Naive B cell (primary cell): Measurements from ENCODE around the gene CUL9. TPM values are rescaled to one million over a fixed set of nuclear protein-coding genes. Genes with fewer than 3 reads are reported as not detected.
"Not testable (repeated sequence)": the region's sequence is repeated elsewhere in the genome, so short reads cannot be mapped to it uniquely, and the experiment has no call there.

Experiments used
- ATAC-seq, 2 donors: fragments of 150-1000 bp; cut with Tn5 transposase; 2 replicates each; pipeline ENCODE4 v1.10.0; 2021; ENCODE audit warnings: low read depth in 2 of 2, mild to moderate bottlenecking in 2 of 2, moderate library complexity in 2 of 2
- DNase-seq: peaks from one replicate; pipeline ENCODE4 v3.0.0; 2022
- H3K27ac Mint-ChIP-seq, 6 donors: one replicate each; pipeline ENCODE4 v1.8.0; 2020 to 2022; ENCODE audit warnings: mild to moderate bottlenecking in 6 of 6, mixed read lengths in 6 of 6, moderate library complexity in 5 of 6, inconsistent platforms in 2 of 6
- H3K27me3 Mint-ChIP-seq, 3 donors: one replicate each; pipeline ENCODE4 v1.8.0; 2021 to 2022; ENCODE audit warnings: mixed read lengths in 3 of 3, mild to moderate bottlenecking in 1 of 3
- H3K36me3 Mint-ChIP-seq, 2 donors: one replicate each; pipeline ENCODE4 v1.8.0; 2020 to 2022; ENCODE audit warnings: mixed read lengths in 2 of 2, inconsistent platforms in 1 of 2, mild to moderate bottlenecking in 1 of 2
- H3K4me1 Mint-ChIP-seq, 3 donors: one replicate each; pipeline ENCODE4 v1.8.0; 2020 to 2022; ENCODE audit warnings: mixed read lengths in 3 of 3, inconsistent platforms in 1 of 3, mild to moderate bottlenecking in 1 of 3, moderate library complexity in 1 of 3
- H3K4me3 Mint-ChIP-seq, 8 donors: one replicate each; pipeline ENCODE4 v1.8.0; 2020 to 2022; ENCODE audit warnings: mild to moderate bottlenecking in 8 of 8, mixed read lengths in 8 of 8, moderate library complexity in 8 of 8, inconsistent platforms in 2 of 8
- H3K9me3 Mint-ChIP-seq, 7 donors: one replicate each; pipeline ENCODE4 v1.8.0; 2020 to 2022; ENCODE audit warnings: mixed read lengths in 7 of 7, mild to moderate bottlenecking in 5 of 7, inconsistent platforms in 2 of 7, moderate library complexity in 1 of 7
- polyA plus RNA-seq, 6 donors: library from polyadenylated mRNA; unstranded; fragments of 300-500 nt; fragmentation: Illumina TruSeq; gene quantifications; one replicate each; pipeline ENCODE4 v1.2.3, GENCODE V29; 2021; ENCODE audit warnings: low read depth in 6 of 6

The CUL9 gene
- 10 to 100 TPM in 3 of 6 donors, 1 to 10 TPM in 3; 1.2 to 16.5 (median 9.5) TPM for polyA plus RNA-seq

DNA sequence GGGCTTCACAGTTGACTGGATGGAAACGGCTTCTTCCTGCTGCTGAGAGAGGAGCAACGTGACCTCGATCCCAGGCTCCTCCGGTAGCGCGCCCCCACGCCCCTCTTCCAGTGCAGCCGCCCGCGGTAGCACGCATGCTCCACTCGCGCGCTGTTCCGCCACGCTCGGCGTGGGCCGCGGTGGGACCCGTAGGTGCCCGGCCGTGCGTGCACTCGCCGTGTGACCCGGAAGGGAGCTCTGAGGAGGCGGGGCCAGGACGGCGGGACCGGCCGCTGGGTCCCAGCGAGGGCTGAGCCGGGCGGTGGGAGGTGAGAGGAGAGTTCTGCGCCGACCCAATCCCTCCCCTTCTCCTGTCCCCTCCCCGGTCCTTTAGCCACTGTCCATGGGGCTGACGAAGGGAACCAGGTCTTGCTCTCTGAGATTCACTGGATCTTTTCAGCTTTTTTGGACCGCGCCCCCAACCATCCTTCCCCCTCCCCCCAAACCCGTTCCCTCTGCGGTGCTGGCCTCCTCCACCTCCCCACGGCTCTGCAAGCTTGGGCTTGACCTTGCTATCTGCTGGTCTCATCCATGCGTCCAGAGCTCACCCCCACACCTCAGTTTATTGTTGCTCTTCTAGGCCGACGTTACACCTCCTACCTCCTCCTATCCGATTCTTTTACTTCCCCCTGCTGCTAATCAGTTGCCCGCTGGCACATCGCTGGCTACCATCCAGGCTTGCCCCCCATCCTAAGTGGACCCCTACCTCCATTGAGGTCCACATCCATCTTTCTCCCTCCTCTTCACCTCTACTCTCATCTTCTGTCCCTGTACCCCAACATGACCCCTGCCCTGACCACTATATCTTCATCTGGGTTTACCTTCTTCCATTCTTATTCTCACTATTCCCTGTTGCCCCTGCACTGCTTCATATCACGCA, at the start of gene CUL9:
Gene CUL9 (plus strand): TSS at position 255 of the 919 bp plus-strand sequence. CDS start 2,115 bp downstream, outside the sequence.
- Mint-ChIP-seq H3K9me3 (peaks cover 0 to 2% (median 0%) of the 10 kb centered on the region in 7 donors), H3K36me3 (peaks cover 10 to 13% of the 10 kb centered on the region in 2 donors)

DNA sequence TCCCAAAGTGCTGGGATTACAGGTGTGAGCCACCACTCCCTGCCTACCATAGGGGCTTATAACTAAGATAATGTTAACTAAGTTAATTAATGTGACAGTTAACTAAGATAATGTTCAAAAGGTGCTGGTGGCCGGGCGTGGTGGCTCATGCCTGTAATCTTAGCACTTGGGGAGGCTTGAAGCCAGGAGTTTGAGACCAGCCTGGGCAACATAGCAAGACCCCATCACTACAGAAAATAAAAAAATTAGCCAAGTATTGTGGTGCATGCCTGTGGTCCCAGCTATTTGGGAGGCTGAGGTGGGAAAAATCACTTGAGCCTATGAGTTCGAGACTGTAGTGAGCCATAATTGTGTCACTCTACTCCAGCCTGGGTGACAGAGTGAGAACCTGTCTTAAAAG, 43.7 kb upstream of the CUL9 start:
- H3K9me3 Mint-ChIP-seq, result no peaks in the 10 kb centered on the region
- DNase-seq, result no peak
- H3K36me3 Mint-ChIP-seq, result no peaks in the 10 kb centered on the region
- ATAC-seq, result no peak
- peaks cover 0 to 1% (median 0%) of the 10 kb centered on the region in 3 donors for H3K4me1 Mint-ChIP-seq
- H3K27ac Mint-ChIP-seq, result no peak overlapping the region
- no peak overlapping the region for H3K4me3 Mint-ChIP-seq
- H3K27me3 Mint-ChIP-seq, result no peaks in the 10 kb centered on the region

More for the DNA sequence above, at the start of gene CUL9:
- Mint-ChIP-seq H3K27me3 (no peaks in the 10 kb centered on the region), H3K4me3 (peak within 1 kb of the TSS; percentile 83 to 96 (median 95)), H3K27ac (peak within 1 kb of the TSS; percentile 49 to 98 (median 96)), H3K4me1 (peaks cover 41 to 48% (median 45%) of the 10 kb centered on the region in 3 donors)
- ATAC-seq, result peak; percentile 99
- DNase-seq, result peak; percentile 86

DNA sequence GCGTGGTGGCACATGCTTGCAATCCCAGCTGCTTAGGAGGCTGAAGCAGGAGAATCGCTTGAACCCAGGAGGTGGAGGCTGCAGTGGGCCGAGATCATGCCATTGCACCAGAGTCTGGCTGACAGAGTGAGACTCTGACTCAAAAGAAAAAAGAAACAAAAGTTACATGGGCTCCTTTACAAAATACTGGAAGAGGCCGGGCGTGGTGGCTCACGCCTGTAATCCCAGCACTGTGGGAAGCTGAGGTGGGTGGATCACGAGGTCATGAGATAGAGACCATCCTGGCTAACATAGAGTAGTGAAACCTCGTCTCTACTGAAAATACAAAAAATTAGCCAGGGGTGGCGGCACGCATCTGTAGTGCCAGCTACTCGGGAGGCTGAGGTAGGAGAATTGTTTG, 42.0 kb upstream of the CUL9 start:
- ATAC-seq, DNase-seq, H3K27ac Mint-ChIP-seq, H3K9me3 Mint-ChIP-seq, H3K27me3 Mint-ChIP-seq, H3K36me3 Mint-ChIP-seq, H3K4me1 Mint-ChIP-seq, H3K4me3 Mint-ChIP-seq: not testable (repeated sequence)

DNA sequence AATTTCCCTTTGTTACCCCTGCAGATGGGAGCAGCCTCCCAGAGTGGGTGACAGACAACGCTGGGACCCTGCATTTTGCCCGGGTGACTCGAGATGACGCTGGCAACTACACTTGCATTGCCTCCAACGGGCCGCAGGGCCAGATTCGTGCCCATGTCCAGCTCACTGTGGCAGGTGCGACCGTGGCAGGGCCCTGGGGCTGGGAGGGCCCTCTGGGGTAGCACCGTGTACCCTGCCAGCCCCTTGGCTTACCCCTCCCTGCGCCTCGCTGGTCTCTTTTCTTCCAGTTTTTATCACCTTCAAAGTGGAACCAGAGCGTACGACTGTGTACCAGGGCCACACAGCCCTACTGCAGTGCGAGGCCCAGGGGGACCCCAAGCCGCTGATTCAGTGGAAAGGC, 40.4 kb upstream of the CUL9 start:
- H3K27me3 Mint-ChIP-seq, result no peaks in the 10 kb centered on the region
- H3K4me3 Mint-ChIP-seq, result no peak overlapping the region
- H3K36me3 Mint-ChIP-seq, result no peaks in the 10 kb centered on the region
- H3K27ac Mint-ChIP-seq, result no peak overlapping the region
- H3K9me3 Mint-ChIP-seq, result no peaks in the 10 kb centered on the region
- DNase-seq (no peak), ATAC-seq (no peak)
- peaks cover 4 to 6% (median 6%) of the 10 kb centered on the region in 3 donors for H3K4me1 Mint-ChIP-seq

DNA sequence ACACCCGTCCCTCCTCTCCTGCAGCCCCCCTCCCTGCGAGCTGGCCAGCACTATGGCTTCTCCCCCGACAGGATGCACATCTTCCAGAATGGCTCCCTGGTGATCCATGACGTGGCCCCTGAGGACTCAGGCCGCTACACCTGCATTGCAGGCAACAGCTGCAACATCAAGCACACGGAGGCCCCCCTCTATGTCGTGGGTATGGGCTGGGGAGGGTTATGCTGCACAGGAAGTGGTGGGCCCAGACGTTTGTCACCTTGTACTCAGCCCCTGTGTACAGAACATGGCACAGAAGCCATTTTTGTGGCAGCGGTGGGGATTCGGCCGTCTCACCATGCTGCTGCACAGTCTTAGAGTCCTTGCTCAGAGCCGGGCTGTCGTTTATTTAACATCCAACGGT, 39.9 kb upstream of the CUL9 start:
- H3K4me3 Mint-ChIP-seq, result peak overlapping the region in 1 of 8 donors; percentile 16
- no peaks in the 10 kb centered on the region for H3K27me3 Mint-ChIP-seq
- peak overlapping the region in 1 of 6 donors; percentile 42 for H3K27ac Mint-ChIP-seq
- no peak for ATAC-seq
- no peak for DNase-seq
- H3K36me3 Mint-ChIP-seq, result no peaks in the 10 kb centered on the region
- no peaks in the 10 kb centered on the region for H3K9me3 Mint-ChIP-seq
- peaks cover 4 to 6% (median 6%) of the 10 kb centered on the region in 3 donors for H3K4me1 Mint-ChIP-seq

DNA sequence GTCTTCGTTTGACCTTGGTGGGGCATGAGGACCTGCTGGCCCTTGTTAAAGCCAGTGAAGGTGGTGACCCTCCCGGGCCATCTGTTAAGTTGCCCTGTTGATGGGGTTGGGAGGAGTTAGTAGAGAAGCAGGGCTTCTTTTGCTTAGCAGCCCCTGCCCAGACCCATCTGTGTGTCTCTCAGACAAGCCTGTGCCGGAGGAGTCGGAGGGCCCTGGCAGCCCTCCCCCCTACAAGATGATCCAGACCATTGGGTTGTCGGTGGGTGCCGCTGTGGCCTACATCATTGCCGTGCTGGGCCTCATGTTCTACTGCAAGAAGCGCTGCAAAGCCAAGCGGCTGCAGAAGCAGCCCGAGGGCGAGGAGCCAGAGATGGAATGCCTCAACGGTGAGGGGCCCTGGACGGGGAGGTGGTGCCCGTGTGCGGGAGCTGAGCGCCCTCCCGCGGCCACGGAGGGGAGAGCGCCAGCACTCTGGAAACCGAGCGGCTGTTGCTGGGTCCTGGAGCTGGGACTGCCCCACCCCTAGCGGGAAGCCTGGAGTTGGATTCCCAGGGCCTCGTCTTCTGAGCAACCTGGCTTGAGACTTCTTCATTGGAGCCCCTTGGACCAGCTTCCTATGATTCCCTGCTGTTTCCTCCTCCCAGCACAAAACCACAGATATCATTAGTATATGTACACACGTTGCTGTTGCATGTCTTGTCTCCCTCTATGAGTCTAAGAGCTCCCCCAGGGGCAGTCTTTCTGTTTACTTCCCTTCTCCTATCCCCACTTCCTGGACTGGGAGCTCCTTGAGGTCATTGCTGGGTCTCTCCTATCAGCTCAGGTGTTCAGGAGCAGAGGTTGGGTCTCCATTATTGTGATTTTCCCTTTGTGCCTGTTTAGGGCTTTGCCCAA, 38.5 kb upstream of the CUL9 start:
- peak; percentile 58 for DNase-seq
- Mint-ChIP-seq H3K27ac (peak overlapping the region in 1 of 6 donors; percentile 76), H3K4me3 (no peak overlapping the region), H3K4me1 (peaks cover 4 to 6% (median 6%) of the 10 kb centered on the region in 3 donors), H3K36me3 (no peaks in the 10 kb centered on the region), H3K27me3 (no peaks in the 10 kb centered on the region), H3K9me3 (no peaks in the 10 kb centered on the region)
- peak; percentile 94 to 96 for ATAC-seq

DNA sequence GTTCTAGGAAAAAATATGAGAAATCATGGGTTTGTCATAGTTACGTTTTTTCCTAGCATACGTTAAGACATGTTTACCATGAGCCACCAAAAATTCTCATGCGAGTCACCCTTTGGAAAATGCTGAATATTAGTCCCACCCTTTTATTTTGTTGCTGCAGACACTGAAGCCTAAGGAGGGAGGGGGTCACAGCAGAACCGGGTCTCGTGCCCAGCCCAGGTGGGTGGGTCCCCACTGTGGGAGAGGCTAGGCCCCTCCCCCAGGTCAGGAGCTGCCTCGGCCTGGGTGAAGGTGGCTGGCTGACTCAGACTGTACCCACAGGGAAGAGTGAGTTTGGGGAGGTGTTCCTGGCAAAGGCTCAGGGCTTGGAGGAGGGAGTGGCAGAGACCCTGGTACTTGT, 37.1 kb upstream of the CUL9 start:
- Mint-ChIP-seq H3K4me1 (peaks cover 4 to 6% (median 6%) of the 10 kb centered on the region in 3 donors), H3K27ac (no peak overlapping the region), H3K4me3 (peak overlapping the region in 1 of 8 donors; percentile 13), H3K9me3 (no peaks in the 10 kb centered on the region), H3K36me3 (no peaks in the 10 kb centered on the region), H3K27me3 (no peaks in the 10 kb centered on the region)
- ATAC-seq (no peak), DNase-seq (no peak)

DNA sequence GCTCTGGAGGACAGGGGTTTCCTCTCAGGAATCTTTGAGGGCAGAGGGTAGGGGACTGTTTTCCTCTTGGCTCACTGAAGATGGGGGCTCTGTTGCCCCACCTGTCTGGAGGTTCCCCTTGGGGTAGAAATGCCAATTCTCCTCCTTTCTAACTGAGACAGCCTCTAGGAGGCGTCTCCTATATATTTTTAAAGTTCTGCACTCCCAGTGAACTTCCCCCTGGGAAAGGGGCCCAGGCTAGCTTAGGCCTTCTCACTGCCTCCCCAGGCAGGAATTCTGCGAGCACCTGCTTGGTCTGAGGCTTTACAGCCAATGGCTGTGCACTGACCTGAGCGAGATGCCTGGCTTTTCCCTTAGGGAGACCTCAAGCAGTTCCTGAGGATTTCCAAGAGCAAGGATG, 35.7 kb upstream of the CUL9 start:
- Mint-ChIP-seq H3K36me3 (no peaks in the 10 kb centered on the region), H3K27ac (peak overlapping the region in 3 of 6 donors; percentile 28 to 68 (median 67)), H3K27me3 (no peaks in the 10 kb centered on the region), H3K4me1 (peaks cover 4 to 6% (median 6%) of the 10 kb centered on the region in 3 donors), H3K4me3 (no peak overlapping the region), H3K9me3 (no peaks in the 10 kb centered on the region)
- ATAC-seq, result no peak
- no peak for DNase-seq

DNA sequence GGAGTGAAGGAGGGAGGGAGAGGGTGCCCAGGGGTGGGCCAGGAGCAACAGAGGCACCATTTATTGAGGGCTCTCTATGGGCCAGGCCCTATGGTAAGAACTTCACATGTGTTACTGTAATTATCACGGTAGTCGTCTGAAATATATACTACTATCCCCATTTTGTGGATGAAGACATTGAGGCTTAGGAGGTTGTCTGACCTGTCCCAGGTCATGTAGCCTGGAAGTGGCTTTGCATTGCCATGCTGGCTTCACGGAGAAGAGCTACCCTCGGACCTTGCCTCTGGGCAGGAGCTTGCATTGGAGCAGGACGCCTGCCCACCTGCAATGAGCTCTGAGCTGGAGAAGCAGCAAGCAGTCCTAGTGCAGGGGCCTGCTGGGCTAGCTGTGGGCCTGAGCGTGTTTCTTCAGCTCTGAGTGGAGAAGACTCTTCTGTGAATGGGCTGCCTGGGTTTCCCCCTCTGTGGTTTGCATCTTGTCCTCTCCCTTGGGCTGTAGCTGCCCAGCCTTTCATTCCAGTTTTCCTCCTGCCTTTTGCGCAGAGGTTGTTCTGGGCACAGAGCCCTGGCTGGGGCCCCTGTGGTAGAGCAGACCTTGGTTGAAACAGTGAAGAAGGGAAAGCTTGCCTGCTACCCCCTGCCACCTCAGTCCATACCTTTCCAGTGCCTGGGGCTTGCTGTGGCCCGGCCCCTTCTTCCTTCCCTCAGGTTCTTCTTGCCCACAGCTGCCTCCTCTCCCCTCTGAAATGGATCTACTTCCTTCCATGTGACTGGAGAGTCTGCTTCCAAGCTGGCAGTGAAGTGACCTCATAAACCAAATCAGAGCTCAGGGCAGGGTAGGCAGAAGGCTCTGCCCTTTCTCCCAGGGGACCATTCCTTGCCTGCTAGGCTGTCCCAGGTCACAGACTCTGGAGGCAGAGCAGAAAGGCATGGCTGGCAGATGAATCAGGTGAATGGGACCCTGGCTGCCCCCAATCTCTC, 35.0 kb upstream of the CUL9 start:
- no peaks in the 10 kb centered on the region for H3K27me3 Mint-ChIP-seq
- H3K4me3 Mint-ChIP-seq, result no peak overlapping the region
- peak overlapping the region in 3 of 6 donors; percentile 30 to 78 (median 67) for H3K27ac Mint-ChIP-seq
- no peak for DNase-seq
- ATAC-seq, result no peak
- H3K36me3 Mint-ChIP-seq, result no peaks in the 10 kb centered on the region
- H3K9me3 Mint-ChIP-seq, result no peaks in the 10 kb centered on the region
- H3K4me1 Mint-ChIP-seq, result peaks cover 4 to 6% (median 6%) of the 10 kb centered on the region in 3 donors

DNA sequence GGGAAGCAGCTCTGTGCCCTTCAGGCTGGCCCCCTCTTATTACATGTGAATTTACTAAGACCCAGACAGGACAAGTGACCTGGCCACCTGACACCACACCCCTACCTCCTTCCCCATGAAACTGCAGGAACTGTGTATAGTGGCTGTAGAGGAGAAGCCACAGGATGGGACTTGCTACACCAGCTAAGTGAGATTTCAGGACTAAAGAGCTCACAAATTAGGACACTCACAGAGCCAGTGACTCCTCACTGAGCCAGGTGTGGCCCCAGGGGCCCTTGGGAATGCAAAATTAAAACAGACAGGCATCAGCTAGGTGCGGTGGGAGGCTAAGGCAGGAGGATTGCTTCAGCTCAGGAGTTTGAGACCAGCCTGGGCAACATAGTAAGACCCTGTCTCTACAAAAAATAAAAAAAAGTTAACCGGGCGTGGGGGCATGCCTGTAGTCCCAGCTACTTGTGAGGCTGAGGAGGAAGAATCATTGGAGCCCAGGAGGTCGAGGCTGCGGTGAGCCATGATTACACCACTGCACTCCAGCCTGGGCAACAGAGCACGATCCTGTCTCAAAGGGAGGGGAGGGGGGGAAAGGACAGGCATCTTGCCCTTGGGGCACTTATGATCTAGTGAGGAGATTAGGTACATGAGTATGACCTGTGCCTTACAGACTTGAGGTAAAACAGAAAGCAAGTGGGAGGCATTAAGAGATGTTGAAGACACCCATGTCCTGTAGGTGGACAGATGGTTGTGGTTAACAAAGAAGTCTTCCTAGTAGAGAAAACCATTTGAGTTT, 34.1 kb upstream of the CUL9 start:
- Mint-ChIP-seq H3K27ac (peak overlapping the region in 1 of 6 donors; percentile 30), H3K4me3 (no peak overlapping the region), H3K27me3 (no peaks in the 10 kb centered on the region), H3K4me1 (peaks cover 4 to 6% (median 6%) of the 10 kb centered on the region in 3 donors), H3K36me3 (no peaks in the 10 kb centered on the region), H3K9me3 (no peaks in the 10 kb centered on the region)
- DNase-seq (no peak), ATAC-seq (no peak)

DNA sequence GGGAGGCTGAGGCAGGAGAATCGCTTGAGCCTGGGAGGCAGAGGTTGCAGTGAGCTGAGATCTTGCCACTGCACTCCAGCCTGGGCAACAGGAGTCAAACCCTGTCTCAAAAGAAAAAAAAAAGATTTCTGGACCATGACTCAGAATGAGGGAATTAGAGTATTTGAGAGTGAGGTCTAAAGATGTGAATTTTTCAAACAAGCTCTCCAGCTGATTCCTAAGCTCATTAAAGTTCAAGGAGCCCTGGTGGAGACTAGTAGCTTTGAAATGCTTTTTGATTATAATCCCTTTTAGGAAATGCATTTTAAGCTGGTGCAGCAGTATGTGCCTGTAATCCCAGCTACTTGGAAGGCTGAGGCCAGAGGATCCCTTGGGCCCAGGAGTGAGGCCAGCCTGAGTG, 32.7 kb upstream of the CUL9 start:
- ATAC-seq, result no peak
- Mint-ChIP-seq H3K4me1 (no peaks in the 10 kb centered on the region), H3K27ac (no peak overlapping the region), H3K4me3 (no peak overlapping the region), H3K36me3 (no peaks in the 10 kb centered on the region), H3K9me3 (no peaks in the 10 kb centered on the region), H3K27me3 (no peaks in the 10 kb centered on the region)
- no peak for DNase-seq
